Measurements from ENCODE around the gene ZDHHC1.

ZDHHC1 gene

GRCh38 chr16:67446968-67447507 is 30.8 kb upstream of the ZDHHC1 start:
- Histone ChIP-seq H3K4me3 (ENCODE audit: low read length) (no peak overlapping the region), H3K27me3 (replicated peaks; ENCODE audit: control insufficient read depth, insufficient read depth, low read length) (no peaks in the 10 kb centered on the region), H3K9me3 (ENCODE audit: control insufficient read depth, low read length) (no peaks in the 10 kb centered on the region), H3K4me1 (ENCODE audit: control insufficient read depth, insufficient read depth, low read length) (peaks cover 80% of the 10 kb centered on the region), H3K36me3 (ENCODE audit: control insufficient read depth, insufficient read depth, low read length, severe bottlenecking) (peaks cover 11% of the 10 kb centered on the region), H3K9ac (ENCODE audit: low read length) (peak overlapping the region; percentile 70)
- no peak for DNase-seq (ENCODE audit: low read depth)

GRCh38 chr16:67445913-67446907 is 29.9 kb upstream of the ZDHHC1 start:
- Histone ChIP-seq H3K9me3 (ENCODE audit: control insufficient read depth, low read length) (no peaks in the 10 kb centered on the region), H3K27me3 (replicated peaks; ENCODE audit: control insufficient read depth, insufficient read depth, low read length) (no peaks in the 10 kb centered on the region), H3K9ac (ENCODE audit: low read length) (peak overlapping the region; percentile 70), H3K4me3 (ENCODE audit: low read length) (peak overlapping the region; percentile 30), H3K4me1 (ENCODE audit: control insufficient read depth, insufficient read depth, low read length) (peaks cover 77% of the 10 kb centered on the region), H3K36me3 (ENCODE audit: control insufficient read depth, insufficient read depth, low read length, severe bottlenecking) (peaks cover 15% of the 10 kb centered on the region)
- no peak for DNase-seq (ENCODE audit: low read depth)

- peaks cover 76% of the 10 kb centered on the region for H3K4me1 ChIP-seq (ENCODE audit: control insufficient read depth, insufficient read depth, low read length)
- H3K36me3 ChIP-seq (ENCODE audit: control insufficient read depth, insufficient read depth, low read length, severe bottlenecking) = peaks cover 20% of the 10 kb centered on the region
- peak overlapping the region; percentile 46 for H3K9ac ChIP-seq (ENCODE audit: low read length)
- H3K27me3 ChIP-seq (replicated peaks; ENCODE audit: control insufficient read depth, insufficient read depth, low read length) = no peaks in the 10 kb centered on the region
- no peak for DNase-seq (ENCODE audit: low read depth)
- no peak overlapping the region for H3K4me3 ChIP-seq (ENCODE audit: low read length)
- H3K9me3 ChIP-seq (ENCODE audit: control insufficient read depth, low read length) = no peaks in the 10 kb centered on the region
These were observed 29.2 kb upstream of the ZDHHC1 start for GRCh38 chr16:67445441-67445912.

GRCh38 chr16:67445126-67445426 is 28.8 kb upstream of the ZDHHC1 start:
- Histone ChIP-seq H3K36me3 (ENCODE audit: control insufficient read depth, insufficient read depth, low read length, severe bottlenecking) (peaks cover 24% of the 10 kb centered on the region), H3K4me3 (ENCODE audit: low read length) (no peak overlapping the region), H3K4me1 (ENCODE audit: control insufficient read depth, insufficient read depth, low read length) (peaks cover 72% of the 10 kb centered on the region), H3K9me3 (ENCODE audit: control insufficient read depth, low read length) (no peaks in the 10 kb centered on the region), H3K27me3 (replicated peaks; ENCODE audit: control insufficient read depth, insufficient read depth, low read length) (no peaks in the 10 kb centered on the region), H3K9ac (ENCODE audit: low read length) (no peak overlapping the region)
- DNase-seq (ENCODE audit: low read depth) = no peak

GRCh38 chr16:67444259-67445125 is 28.2 kb upstream of the ZDHHC1 start:
- H3K4me3 ChIP-seq (ENCODE audit: low read length) = no peak overlapping the region
- H3K36me3 ChIP-seq (ENCODE audit: control insufficient read depth, insufficient read depth, low read length, severe bottlenecking) = peaks cover 27% of the 10 kb centered on the region
- no peaks in the 10 kb centered on the region for H3K27me3 ChIP-seq (replicated peaks; ENCODE audit: control insufficient read depth, insufficient read depth, low read length)
- H3K9ac ChIP-seq (ENCODE audit: low read length) = peak overlapping the region; percentile 31
- H3K4me1 ChIP-seq (ENCODE audit: control insufficient read depth, insufficient read depth, low read length) = peaks cover 66% of the 10 kb centered on the region
- no peak for DNase-seq (ENCODE audit: low read depth)
- no peaks in the 10 kb centered on the region for H3K9me3 ChIP-seq (ENCODE audit: control insufficient read depth, low read length)

- Histone ChIP-seq H3K4me3 (ENCODE audit: low read length) (no peak overlapping the region), H3K36me3 (ENCODE audit: control insufficient read depth, insufficient read depth, low read length, severe bottlenecking) (peaks cover 32% of the 10 kb centered on the region), H3K9me3 (ENCODE audit: control insufficient read depth, low read length) (no peaks in the 10 kb centered on the region), H3K4me1 (ENCODE audit: control insufficient read depth, insufficient read depth, low read length) (peaks cover 60% of the 10 kb centered on the region), H3K27me3 (replicated peaks; ENCODE audit: control insufficient read depth, insufficient read depth, low read length) (no peaks in the 10 kb centered on the region), H3K9ac (ENCODE audit: low read length) (peak overlapping the region; percentile 31)
- no peak for DNase-seq (ENCODE audit: low read depth)
These were observed 27.0 kb upstream of the ZDHHC1 start for GRCh38 chr16:67443265-67443664.

GRCh38 chr16:67442581-67443255 is 26.4 kb upstream of the ZDHHC1 start:
- no peak for DNase-seq (ENCODE audit: low read depth)
- H3K9me3 ChIP-seq (ENCODE audit: control insufficient read depth, low read length) = no peaks in the 10 kb centered on the region
- no peaks in the 10 kb centered on the region for H3K27me3 ChIP-seq (replicated peaks; ENCODE audit: control insufficient read depth, insufficient read depth, low read length)
- no peak overlapping the region for H3K4me3 ChIP-seq (ENCODE audit: low read length)
- peaks cover 58% of the 10 kb centered on the region for H3K4me1 ChIP-seq (ENCODE audit: control insufficient read depth, insufficient read depth, low read length)
- peaks cover 37% of the 10 kb centered on the region for H3K36me3 ChIP-seq (ENCODE audit: control insufficient read depth, insufficient read depth, low read length, severe bottlenecking)
- no peak overlapping the region for H3K9ac ChIP-seq (ENCODE audit: low read length)

GRCh38 chr16:67441907-67442306 is 25.6 kb upstream of the ZDHHC1 start:
- H3K4me1 ChIP-seq (ENCODE audit: control insufficient read depth, insufficient read depth, low read length) = peaks cover 50% of the 10 kb centered on the region
- peak; percentile 36 for DNase-seq (ENCODE audit: low read depth)
- H3K36me3 ChIP-seq (ENCODE audit: control insufficient read depth, insufficient read depth, low read length, severe bottlenecking) = peaks cover 44% of the 10 kb centered on the region
- no peak overlapping the region for H3K9ac ChIP-seq (ENCODE audit: low read length)
- H3K4me3 ChIP-seq (ENCODE audit: low read length) = no peak overlapping the region
- H3K9me3 ChIP-seq (ENCODE audit: control insufficient read depth, low read length) = no peaks in the 10 kb centered on the region
- H3K27me3 ChIP-seq (replicated peaks; ENCODE audit: control insufficient read depth, insufficient read depth, low read length) = no peaks in the 10 kb centered on the region

GRCh38 chr16:67441271-67441753 is 25.0 kb upstream of the ZDHHC1 start:
- no peak overlapping the region for H3K9ac ChIP-seq (ENCODE audit: low read length)
- peaks cover 49% of the 10 kb centered on the region for H3K36me3 ChIP-seq (ENCODE audit: control insufficient read depth, insufficient read depth, low read length, severe bottlenecking)
- peaks cover 44% of the 10 kb centered on the region for H3K4me1 ChIP-seq (ENCODE audit: control insufficient read depth, insufficient read depth, low read length)
- H3K9me3 ChIP-seq (ENCODE audit: control insufficient read depth, low read length) = no peaks in the 10 kb centered on the region
- no peak for DNase-seq (ENCODE audit: low read depth)
- no peaks in the 10 kb centered on the region for H3K27me3 ChIP-seq (replicated peaks; ENCODE audit: control insufficient read depth, insufficient read depth, low read length)
- H3K4me3 ChIP-seq (ENCODE audit: low read length) = no peak overlapping the region

- Histone ChIP-seq H3K36me3 (ENCODE audit: control insufficient read depth, insufficient read depth, low read length, severe bottlenecking) (peaks cover 53% of the 10 kb centered on the region), H3K9ac (ENCODE audit: low read length) (no peak overlapping the region), H3K9me3 (ENCODE audit: control insufficient read depth, low read length) (no peaks in the 10 kb centered on the region), H3K27me3 (replicated peaks; ENCODE audit: control insufficient read depth, insufficient read depth, low read length) (no peaks in the 10 kb centered on the region), H3K4me1 (ENCODE audit: control insufficient read depth, insufficient read depth, low read length) (peaks cover 20% of the 10 kb centered on the region), H3K4me3 (ENCODE audit: low read length) (no peak overlapping the region)
- DNase-seq (ENCODE audit: low read depth) = no peak
These were observed 22.6 kb upstream of the ZDHHC1 start for GRCh38 chr16:67438824-67439393.
